Fibroblast of pulmonary artery (primary cell): Measurements from ENCODE around the gene TMTC3.

ENCODE experiments used
- DNase-seq: peaks from one replicate; pipeline ENCODE4 v3.0.0-alpha.2; 2010; ENCODE audit warnings: low read depth
- H3K4me3 ChIP-seq: replicated peaks from 2 replicates; pipeline ENCODE4 v1.5.1; 2011; ENCODE audit warnings: low read depth, mild to moderate bottlenecking, control low read depth, low read length, moderate library complexity
- TF ChIP-seq, protein P1 (sequence below): IDR thresholded peaks from 2 replicates; pipeline ENCODE4 v1.5.1; 2011; ENCODE audit warnings: mild to moderate bottlenecking, control low read depth, low read length, inconsistent platforms; ENCODE audit errors: missing control alignments

Gene TMTC3

DNA sequence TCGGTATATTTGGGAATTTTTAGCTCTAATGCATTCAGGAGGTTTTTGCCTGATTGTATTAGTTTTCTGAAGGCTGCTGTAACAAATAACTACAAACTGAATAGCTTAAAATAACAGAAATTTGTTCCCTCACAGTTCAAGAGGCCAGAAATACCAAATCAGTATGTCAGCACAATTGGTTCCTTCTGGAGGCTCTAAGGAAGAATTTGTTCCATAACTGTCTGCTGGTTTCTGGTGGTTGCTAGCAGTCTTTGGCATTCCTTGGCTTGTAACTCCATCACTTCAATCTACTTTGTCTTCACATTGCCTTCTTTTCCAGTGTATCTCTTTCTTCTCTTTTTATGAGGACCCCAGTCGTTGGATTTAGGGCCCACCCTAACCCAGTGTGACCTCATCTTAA is 21.3 kb downstream of the TMTC3 start:
- DNase-seq = no peak
- TF ChIP-seq, protein P1, sequence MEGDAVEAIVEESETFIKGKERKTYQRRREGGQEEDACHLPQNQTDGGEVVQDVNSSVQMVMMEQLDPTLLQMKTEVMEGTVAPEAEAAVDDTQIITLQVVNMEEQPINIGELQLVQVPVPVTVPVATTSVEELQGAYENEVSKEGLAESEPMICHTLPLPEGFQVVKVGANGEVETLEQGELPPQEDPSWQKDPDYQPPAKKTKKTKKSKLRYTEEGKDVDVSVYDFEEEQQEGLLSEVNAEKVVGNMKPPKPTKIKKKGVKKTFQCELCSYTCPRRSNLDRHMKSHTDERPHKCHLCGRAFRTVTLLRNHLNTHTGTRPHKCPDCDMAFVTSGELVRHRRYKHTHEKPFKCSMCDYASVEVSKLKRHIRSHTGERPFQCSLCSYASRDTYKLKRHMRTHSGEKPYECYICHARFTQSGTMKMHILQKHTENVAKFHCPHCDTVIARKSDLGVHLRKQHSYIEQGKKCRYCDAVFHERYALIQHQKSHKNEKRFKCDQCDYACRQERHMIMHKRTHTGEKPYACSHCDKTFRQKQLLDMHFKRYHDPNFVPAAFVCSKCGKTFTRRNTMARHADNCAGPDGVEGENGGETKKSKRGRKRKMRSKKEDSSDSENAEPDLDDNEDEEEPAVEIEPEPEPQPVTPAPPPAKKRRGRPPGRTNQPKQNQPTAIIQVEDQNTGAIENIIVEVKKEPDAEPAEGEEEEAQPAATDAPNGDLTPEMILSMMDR = no peak
- no peak overlapping the region for H3K4me3 ChIP-seq

- H3K4me3 ChIP-seq = no peak overlapping the region
- DNase-seq = no peak
- TF ChIP-seq, protein P1 = no peak
These were observed 24.1 kb downstream of the TMTC3 start for GRCh38 chr12:88166179-88166578.

DNA sequence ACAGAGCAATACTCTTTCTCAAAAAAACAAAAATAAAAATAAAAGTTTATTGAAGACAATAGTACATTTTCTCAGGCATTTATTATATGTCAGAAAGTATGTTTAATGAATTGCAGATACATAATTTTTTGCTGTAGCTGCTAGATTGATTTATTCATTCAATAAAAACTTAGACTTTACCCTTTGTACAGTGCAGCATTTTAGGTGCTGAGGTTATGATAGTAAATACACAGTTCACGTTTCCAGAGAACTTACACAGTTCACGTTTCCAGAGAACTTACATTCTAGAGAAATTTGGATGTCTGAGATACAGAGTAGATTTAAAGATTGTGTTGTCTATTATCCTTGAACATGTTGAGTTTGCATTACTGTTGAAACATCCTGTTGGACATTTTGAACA is 25.3 kb downstream of the TMTC3 start:
- DNase-seq = no peak
- H3K4me3 ChIP-seq = no peak overlapping the region
- TF ChIP-seq, protein P1 = no peak

DNA sequence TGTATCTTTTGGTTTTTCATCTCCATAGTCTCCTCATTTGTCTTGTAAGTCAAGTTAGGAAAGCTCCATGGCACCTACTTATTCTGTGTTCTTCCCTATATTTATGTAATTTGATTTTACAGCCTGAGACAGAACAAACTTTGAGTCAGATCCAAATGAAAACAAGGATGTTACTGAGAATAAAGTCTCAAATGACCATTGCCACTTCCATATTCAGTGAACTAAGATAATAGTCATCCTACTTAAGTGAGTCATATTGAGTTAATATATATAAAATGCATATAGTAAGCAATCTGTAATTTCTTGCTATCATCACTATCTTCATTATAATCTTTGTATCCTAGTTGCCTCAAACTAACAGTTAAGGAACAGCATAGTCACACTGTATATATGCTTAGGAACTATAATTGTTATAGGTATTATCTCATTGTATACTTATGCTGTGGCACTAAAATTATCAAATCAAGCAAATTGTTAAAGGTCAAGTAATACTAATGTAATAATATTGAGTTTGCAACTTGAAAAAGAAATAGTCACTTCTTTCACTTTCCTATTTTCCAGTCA is 30.8 kb downstream of the TMTC3 start:
- TF ChIP-seq, protein P1 = no peak
- DNase-seq = no peak
- no peak overlapping the region for H3K4me3 ChIP-seq

GRCh38 chr12:88175544-88175943 is 33.4 kb downstream of the TMTC3 start:
- TF ChIP-seq, protein P1 = no peak
- H3K4me3 ChIP-seq = no peak overlapping the region
- no peak for DNase-seq

DNA sequence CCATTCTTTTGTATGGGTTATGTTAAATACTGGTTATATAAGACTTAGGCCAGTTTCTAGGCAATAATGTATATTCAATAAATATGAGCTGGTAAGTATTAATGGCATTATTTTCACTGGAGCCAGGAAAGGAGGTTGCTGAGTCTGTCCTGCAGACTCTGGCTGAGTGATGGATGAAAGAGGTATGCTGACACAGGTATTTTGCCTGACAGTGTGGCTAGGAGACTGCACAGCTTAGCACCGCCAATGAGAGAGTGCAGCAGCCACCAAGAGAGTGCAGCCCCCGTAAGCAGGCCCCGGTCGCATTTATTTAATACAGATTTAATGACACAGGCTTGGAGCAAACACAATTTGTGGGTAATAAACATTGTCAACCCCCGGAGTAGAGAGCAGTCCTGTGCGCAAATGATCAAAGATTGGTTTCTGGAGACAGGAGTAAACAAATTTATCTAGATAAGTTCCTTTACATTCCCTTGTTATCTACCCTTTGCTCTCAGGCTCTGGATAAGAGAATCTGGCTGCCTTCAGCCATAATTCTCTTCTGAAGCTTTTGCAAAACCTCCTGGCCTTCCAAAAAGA is 37.4 kb downstream of the TMTC3 start:
- DNase-seq = no peak
- H3K4me3 ChIP-seq = no peak overlapping the region
- TF ChIP-seq, protein P1 = no peak

DNA sequence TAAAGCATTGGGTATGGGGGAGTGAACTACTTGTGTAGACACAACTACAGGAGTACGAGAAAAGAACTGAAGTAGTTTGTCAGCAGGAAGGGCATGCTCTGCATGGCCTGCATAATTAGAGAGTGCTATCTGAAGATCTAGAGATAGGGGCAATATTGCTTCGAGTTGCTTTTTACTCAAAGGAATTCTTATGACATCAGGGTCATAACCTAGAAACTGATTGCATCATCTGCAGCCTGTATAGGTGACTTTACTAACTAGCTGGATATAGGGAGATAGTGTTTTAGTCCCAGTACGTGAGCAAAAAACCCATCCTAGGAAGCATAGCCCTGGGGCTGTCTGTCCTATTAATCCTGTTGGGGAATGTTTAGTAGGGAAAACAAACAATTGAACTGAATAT is 39.8 kb downstream of the TMTC3 start:
- H3K4me3 ChIP-seq = no peak overlapping the region
- DNase-seq = no peak
- TF ChIP-seq, protein P1 = no peak
